AG09319 (cell line): ENCODE results near the gene NELFCD.

ENCODE experiments used
- DNase-seq: peaks from one replicate; pipeline ENCODE4 v3.0.0-alpha.2; 2010; ENCODE audit warnings: low read depth; ENCODE audit errors: extremely low read depth
- CTCF ChIP-seq: IDR thresholded peaks from 2 replicates; pipeline ENCODE4 v1.5.1; 2011; ENCODE audit warnings: low read depth, mild to moderate bottlenecking, inconsistent platforms, low read length, moderate library complexity

Gene NELFCD

GRCh38 chr20:59025086-59025485 is 44.0 kb downstream of the NELFCD start:
- no peak for DNase-seq
- no peak for TF ChIP-seq CTCF

- DNase-seq: no peak
- no peak for TF ChIP-seq CTCF
These were observed 44.5 kb downstream of the NELFCD start for GRCh38 chr20:59025511-59025910.

- no peak for TF ChIP-seq CTCF
- DNase-seq: no peak
These were observed 46.1 kb downstream of the NELFCD start for GRCh38 chr20:59026904-59027740.

- no peak for DNase-seq
- TF ChIP-seq CTCF: no peak
These were observed 46.8 kb downstream of the NELFCD start for GRCh38 chr20:59027741-59028320.

- DNase-seq: no peak
- TF ChIP-seq CTCF: no peak
These were observed 47.8 kb downstream of the NELFCD start for GRCh38 chr20:59028812-59029211.

- no peak for TF ChIP-seq CTCF
- DNase-seq: no peak
These were observed 50.0 kb downstream of the NELFCD start for GRCh38 chr20:59030911-59031563.

GRCh38 chr20:59031564-59032022 is 50.5 kb downstream of the NELFCD start:
- no peak for TF ChIP-seq CTCF
- no peak for DNase-seq
